GM12872 (cell line): Measurements from ENCODE around the gene MAP2K3.

ENCODE experiments used
- TF ChIP-seq, protein P1 (sequence below): IDR thresholded peaks from 3 replicates; pipeline ENCODE4 v1.5.1; 2011; ENCODE audit warnings: low read depth, mild to moderate bottlenecking, low read length, moderate library complexity; ENCODE audit not compliant: insufficient read depth

Gene MAP2K3

DNA sequence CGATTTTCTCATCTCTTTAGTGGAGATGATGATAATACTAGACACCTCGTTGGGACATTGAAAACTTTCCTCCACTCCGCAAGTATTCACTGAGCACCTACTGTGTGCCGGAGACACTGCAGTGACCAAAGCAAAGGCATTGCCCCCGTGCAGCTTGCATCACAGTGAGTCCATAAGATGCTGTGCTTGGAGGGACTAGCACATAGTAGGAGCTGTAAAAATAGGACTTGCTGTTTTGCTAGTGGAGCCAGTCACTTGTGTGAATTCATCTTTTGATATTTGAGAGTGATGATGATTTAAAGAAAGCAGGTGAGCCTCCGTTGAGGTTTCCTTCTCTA is 5.3 kb upstream of the MAP2K3 start:
- TF ChIP-seq, protein P1, sequence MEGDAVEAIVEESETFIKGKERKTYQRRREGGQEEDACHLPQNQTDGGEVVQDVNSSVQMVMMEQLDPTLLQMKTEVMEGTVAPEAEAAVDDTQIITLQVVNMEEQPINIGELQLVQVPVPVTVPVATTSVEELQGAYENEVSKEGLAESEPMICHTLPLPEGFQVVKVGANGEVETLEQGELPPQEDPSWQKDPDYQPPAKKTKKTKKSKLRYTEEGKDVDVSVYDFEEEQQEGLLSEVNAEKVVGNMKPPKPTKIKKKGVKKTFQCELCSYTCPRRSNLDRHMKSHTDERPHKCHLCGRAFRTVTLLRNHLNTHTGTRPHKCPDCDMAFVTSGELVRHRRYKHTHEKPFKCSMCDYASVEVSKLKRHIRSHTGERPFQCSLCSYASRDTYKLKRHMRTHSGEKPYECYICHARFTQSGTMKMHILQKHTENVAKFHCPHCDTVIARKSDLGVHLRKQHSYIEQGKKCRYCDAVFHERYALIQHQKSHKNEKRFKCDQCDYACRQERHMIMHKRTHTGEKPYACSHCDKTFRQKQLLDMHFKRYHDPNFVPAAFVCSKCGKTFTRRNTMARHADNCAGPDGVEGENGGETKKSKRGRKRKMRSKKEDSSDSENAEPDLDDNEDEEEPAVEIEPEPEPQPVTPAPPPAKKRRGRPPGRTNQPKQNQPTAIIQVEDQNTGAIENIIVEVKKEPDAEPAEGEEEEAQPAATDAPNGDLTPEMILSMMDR, result no peak

- TF ChIP-seq, protein P1, result no peak
Observed at GRCh38 chr17:21279582-21279981, 4.9 kb upstream of the MAP2K3 start.

- TF ChIP-seq, protein P1, result peak; percentile 100
Observed at GRCh38 chr17:21280081-21280518, 4.4 kb upstream of the MAP2K3 start.

DNA sequence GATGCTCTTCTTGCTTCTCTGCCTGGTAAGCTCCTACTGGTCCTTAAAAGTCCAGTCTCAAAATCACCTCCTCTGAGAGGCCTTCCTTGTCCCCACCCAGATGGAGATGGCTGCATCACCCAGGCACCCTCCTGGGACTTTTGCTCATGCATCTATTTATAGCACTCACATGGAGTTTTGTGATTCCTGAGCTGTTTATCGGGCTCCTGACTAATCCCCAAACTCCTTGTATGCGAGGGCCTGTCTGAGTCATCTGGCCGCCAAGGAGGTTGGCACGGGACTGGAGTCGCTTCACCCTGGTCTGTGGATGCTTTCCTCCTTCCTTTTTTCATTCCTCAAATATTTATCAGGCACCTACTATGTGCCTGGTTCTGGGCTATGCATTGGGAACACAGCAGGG is 2.3 kb upstream of the MAP2K3 start:
- TF ChIP-seq, protein P1, result no peak

- TF ChIP-seq, protein P1, result no peak
Observed at GRCh38 chr17:21282850-21283249, 1.7 kb upstream of the MAP2K3 start.

- TF ChIP-seq, protein P1, result no peak
Observed at GRCh38 chr17:21283482-21284318, 811 bp upstream of the MAP2K3 start.

DNA sequence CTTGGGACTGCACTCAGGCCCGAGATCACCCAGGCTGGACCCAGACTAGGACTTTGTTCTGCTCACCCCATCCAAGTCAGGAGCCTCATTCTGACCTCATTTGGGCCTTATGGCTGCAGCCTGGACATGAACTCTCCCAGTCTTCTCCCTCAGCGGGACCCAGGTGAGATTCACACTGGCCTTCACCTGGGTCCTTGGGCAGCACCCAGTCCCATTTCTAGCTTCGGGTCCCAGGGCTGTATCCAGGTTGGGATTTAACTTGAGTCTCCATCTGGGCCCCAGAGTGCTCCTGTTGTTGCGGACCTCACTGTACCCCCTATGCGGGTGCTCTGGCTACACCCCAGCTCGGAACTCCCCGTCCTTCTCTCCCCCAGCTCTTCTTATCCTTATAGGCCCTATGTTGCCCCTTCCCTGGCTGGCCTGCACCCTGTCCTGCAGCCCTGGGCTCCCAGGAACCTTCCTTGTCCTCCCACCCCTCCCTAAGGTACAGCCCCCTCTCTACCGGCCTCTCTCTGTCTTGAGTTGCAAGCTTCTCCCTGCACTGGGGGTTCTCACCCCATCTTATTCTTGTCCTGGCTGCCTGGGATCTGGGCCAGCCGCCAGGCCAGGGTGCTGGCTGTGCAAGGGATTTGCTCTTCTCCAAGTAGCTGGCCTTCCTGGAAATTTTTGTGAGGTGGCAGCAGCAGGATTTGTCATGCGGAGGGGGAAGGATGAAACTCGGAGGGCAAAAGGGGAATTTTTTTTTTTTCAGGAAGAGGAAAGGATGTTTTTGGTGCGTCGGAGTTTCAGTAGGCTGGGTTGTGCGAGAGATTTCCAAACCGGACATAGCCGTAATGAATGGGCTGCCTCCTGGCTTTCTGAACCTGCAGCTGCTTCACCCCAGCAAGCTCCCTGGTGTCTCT is 904 bp downstream of the MAP2K3 start:
- TF ChIP-seq, protein P1, result no peak
